Calu3 (cell line): ENCODE measurements around the gene ACOT13. TPM values are rescaled to one million over a fixed set of nuclear protein-coding genes. Genes with fewer than 3 reads are reported as not detected.
"Not testable (repeated sequence)": the region's sequence is repeated elsewhere in the genome, so short reads cannot be mapped to it uniquely, and the experiment has no call there.

Experiments
- BruUV-seq: library from RNA; stranded (reverse); fragments of 400-500 nt; replicated peaks from 2 replicates; lab custom pipeline; 2021; lab: Mats Ljungman, UMichigan
- CTCF ChIA-PET: fragments of 300-600 bp; sonication (Branson Sonifier 250); formaldehyde crosslinking; loops from one replicate; lab custom pipeline; 2022; ENCODE audit warnings: antibody characterized with exemption; lab: Charles Lee
- DNase-seq: peaks from one replicate; pipeline ENCODE4 v3.0.0; 2022
- H3K27ac Mint-ChIP-seq: one replicate; pipeline ENCODE4 v1.8.0; 2022; ENCODE audit warnings: mixed read lengths; ENCODE audit not compliant: unreplicated experiment
- H3K27me3 Mint-ChIP-seq: one replicate; pipeline ENCODE4 v1.8.0; 2022; ENCODE audit warnings: mixed read lengths; ENCODE audit not compliant: unreplicated experiment
- H3K36me3 Mint-ChIP-seq: one replicate; pipeline ENCODE4 v1.8.0; 2022; ENCODE audit warnings: mild to moderate bottlenecking, moderate library complexity, mixed read lengths; ENCODE audit not compliant: insufficient read depth, unreplicated experiment
- H3K4me1 Mint-ChIP-seq: one replicate; pipeline ENCODE4 v1.8.0; 2022; ENCODE audit warnings: mild to moderate bottlenecking, low read depth, mixed read lengths; ENCODE audit not compliant: unreplicated experiment
- H3K4me3 Mint-ChIP-seq: one replicate; pipeline ENCODE4 v1.8.0; 2022; ENCODE audit warnings: mild to moderate bottlenecking, low read depth, moderate library complexity, mixed read lengths; ENCODE audit not compliant: unreplicated experiment
- H3K9me3 Mint-ChIP-seq: one replicate; pipeline ENCODE4 v1.8.0; 2022; ENCODE audit warnings: low read depth, mixed read lengths; ENCODE audit not compliant: unreplicated experiment
- intact Hi-C: fragments of 100-400 bp; cut with micrococcal nuclease; formaldehyde crosslinking; loops from one replicate; pipeline ENCODE4 v1.10.0; 2022; ENCODE audit not compliant: unreplicated experiment
- total RNA-seq: library from RNA; stranded (reverse); gene quantifications from 2 replicates; pipeline ENCODE4 v1.2.3, GENCODE V29; 2022
- TF ChIP-seq, protein P1 (sequence below): fragments of 200-600 bp; IDR thresholded peaks from one replicate; pipeline ENCODE4 v1.8.0; 2022; ENCODE audit warnings: antibody characterized with exemption; ENCODE audit not compliant: unreplicated experiment

Gene ACOT13
- total RNA-seq, 1 experiment from 2014 or later: 78.9 TPM

DNA sequence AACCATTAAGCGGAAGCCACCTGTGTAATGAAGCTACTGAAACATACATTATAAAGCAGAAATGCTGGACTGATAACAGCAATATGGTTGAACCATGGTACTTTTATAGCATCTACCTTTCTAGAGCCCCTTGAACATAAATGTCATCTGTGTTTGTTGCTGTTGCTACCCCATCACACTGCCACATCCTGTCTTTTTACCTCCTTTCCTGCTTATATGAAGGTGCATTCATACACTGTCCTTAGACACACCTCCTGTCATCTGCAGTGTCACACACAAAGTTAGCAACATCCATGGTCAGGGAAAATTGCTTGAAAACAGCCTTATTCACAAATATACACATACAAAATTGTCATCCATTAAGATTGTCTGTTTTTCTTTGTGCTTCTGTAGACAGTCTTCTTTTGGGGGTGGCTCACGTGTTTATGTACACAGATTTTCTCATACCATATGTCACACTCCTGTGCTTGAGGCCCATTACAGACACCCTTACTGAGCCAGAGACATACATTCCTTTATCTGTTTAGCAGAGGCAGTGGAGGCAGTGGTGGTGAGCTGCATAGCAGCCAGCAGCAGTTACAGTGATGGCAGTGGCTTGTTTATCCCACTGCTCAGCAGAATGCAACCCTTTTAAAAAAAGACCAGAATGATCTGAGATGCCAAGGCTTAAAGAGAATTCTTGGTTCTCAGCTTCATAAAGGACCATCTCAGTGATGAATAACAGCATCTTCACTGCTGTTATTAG, 26.1 kb downstream of the ACOT13 start:
- intact Hi-C loops: no loop called here
- Mint-ChIP-seq H3K9me3 (no peaks in the 10 kb centered on the region), H3K27me3 (no peaks in the 10 kb centered on the region), H3K36me3 (peaks cover 12% of the 10 kb centered on the region), H3K4me3 (no peak overlapping the region), H3K4me1 (peaks cover 14% of the 10 kb centered on the region), H3K27ac (no peak overlapping the region)
- CTCF ChIA-PET: interaction anchor here (1.8 to 3.7 kb wide), 2 partner anchors 109 to 113 kb away, joined by 4 to 17 read pairs; no protein-coding TSS in a partner anchor
- BruUV-seq: no TSS peak
- TF ChIP-seq, protein P1, sequence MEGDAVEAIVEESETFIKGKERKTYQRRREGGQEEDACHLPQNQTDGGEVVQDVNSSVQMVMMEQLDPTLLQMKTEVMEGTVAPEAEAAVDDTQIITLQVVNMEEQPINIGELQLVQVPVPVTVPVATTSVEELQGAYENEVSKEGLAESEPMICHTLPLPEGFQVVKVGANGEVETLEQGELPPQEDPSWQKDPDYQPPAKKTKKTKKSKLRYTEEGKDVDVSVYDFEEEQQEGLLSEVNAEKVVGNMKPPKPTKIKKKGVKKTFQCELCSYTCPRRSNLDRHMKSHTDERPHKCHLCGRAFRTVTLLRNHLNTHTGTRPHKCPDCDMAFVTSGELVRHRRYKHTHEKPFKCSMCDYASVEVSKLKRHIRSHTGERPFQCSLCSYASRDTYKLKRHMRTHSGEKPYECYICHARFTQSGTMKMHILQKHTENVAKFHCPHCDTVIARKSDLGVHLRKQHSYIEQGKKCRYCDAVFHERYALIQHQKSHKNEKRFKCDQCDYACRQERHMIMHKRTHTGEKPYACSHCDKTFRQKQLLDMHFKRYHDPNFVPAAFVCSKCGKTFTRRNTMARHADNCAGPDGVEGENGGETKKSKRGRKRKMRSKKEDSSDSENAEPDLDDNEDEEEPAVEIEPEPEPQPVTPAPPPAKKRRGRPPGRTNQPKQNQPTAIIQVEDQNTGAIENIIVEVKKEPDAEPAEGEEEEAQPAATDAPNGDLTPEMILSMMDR: no peak
- no peak for DNase-seq

DNA sequence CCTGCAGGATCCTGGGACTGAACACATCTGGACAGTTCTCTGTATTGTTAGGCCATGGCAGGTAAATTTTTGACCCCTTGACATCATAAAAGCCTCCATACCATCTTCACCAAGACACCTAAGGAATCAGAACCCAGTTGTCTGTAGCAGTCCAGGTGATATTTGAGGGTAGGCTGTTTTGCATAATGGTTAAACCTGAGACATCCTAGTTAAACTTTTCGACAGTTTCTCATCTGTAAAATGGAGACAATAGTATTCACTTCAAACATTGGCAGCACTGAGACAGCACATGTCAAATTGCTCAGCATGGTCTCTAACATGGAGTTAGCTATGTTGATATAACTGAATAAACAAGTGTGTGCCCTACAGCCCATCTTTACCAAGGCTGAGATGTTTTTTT, 27.3 kb downstream of the ACOT13 start:
- Mint-ChIP-seq H3K9me3 (no peaks in the 10 kb centered on the region), H3K27ac (no peak overlapping the region), H3K36me3 (peaks cover 21% of the 10 kb centered on the region), H3K4me1 (peaks cover 14% of the 10 kb centered on the region), H3K27me3 (no peaks in the 10 kb centered on the region), H3K4me3 (no peak overlapping the region)
- TF ChIP-seq, protein P1: no peak
- intact Hi-C loops: loop anchor here (2.0 kb wide), 1 partner anchor 263 kb away; no protein-coding TSS in a partner anchor
- no TSS peak for BruUV-seq
- DNase-seq: no peak
- CTCF ChIA-PET: interaction anchor here (3.7 kb wide), 1 partner anchor 114 kb away, joined by 17 read pairs; no protein-coding TSS in a partner anchor

DNA sequence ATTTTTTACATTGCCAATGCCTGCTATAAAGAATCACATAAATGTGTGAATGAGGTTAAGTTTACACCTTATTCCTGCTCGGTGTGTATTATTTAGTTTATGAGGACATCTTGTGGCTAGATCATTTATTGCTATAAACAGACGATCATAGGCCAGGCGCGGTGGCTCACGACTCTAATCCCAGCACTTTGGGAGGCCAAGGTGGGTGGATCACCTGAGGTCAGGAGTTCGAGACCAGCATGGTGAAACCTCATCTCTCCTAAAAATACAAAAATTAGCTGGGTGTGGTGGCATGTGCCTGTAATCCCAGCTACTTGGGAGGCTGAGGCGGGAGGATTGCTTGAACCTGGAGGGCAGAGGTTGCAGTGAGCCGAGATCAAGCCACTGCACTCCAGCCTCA, 28.8 kb downstream of the ACOT13 start:
- intact Hi-C loops: loop anchor here (1.0 to 5.0 kb wide), 6 partner anchors 48 to 377 kb away; partner anchors contain the start of gene KIAA0319
- not testable (repeated sequence) for H3K9me3 Mint-ChIP-seq

GRCh38 chr6:24696097-24696496, 29.2 kb downstream of the ACOT13 start:
- H3K9me3 Mint-ChIP-seq: no peaks in the 10 kb centered on the region
- peaks cover 35% of the 10 kb centered on the region for H3K36me3 Mint-ChIP-seq
- no peak for DNase-seq
- TF ChIP-seq, protein P1: no peak
- intact Hi-C loops: loop anchor here (5.0 kb wide), 2 partner anchors 49 to 376 kb away; partner anchors contain the start of gene KIAA0319
- no peak overlapping the region for H3K27ac Mint-ChIP-seq
- BruUV-seq: no TSS peak
- no peak overlapping the region for H3K4me3 Mint-ChIP-seq
- CTCF ChIA-PET: interaction anchor here (0.7 to 3.7 kb wide), 2 partner anchors 83 to 116 kb away, joined by 3 to 17 read pairs; no protein-coding TSS in a partner anchor
- no peaks in the 10 kb centered on the region for H3K27me3 Mint-ChIP-seq
- H3K4me1 Mint-ChIP-seq: peaks cover 25% of the 10 kb centered on the region

More for the DNA sequence above, 28.8 kb downstream of the ACOT13 start:
- Mint-ChIP-seq H3K4me1 (peaks cover 23% of the 10 kb centered on the region), H3K36me3 (peaks cover 30% of the 10 kb centered on the region)
- not testable (repeated sequence) for H3K27me3 Mint-ChIP-seq, BruUV-seq, H3K27ac Mint-ChIP-seq, H3K4me3 Mint-ChIP-seq
- DNase-seq: peak; percentile 57
- CTCF ChIA-PET: interaction anchor here (3.7 kb wide), 1 partner anchor 115 kb away, joined by 17 read pairs; no protein-coding TSS in a partner anchor
- TF ChIP-seq, protein P1: peak; percentile 65
